Esophagus muscularis mucosa (tissue), 4 donors: ENCODE data around the gene SUGP1. TPM values are rescaled to one million over a fixed set of nuclear protein-coding genes. Genes with fewer than 3 reads are reported as not detected.

Source experiments
- DNase-seq: peaks from one replicate; pipeline ENCODE4 v3.0.0-alpha.2; 2017; ENCODE audit errors: extremely low spot score
- H3K27ac ChIP-seq, 4 donors: fragments of 200-600 bp; sonication (generic); replicated peaks in 1 of 4; 1 replicate in 3 of 4; 2 replicates in 1 of 4; pipeline ENCODE4 v1.5.1; 2016 to 2019; ENCODE audit warnings: mild to moderate bottlenecking in 1 of 4
- H3K27me3 ChIP-seq, 4 donors: fragments of 200-600 bp; sonication (generic); one replicate each; pipeline versions ENCODE4 v1.5.1 to v1.6.0; 2016 to 2019
- H3K36me3 ChIP-seq, 4 donors: fragments of 200-600 bp; sonication (generic); one replicate each; pipeline ENCODE4 v1.5.1; 2016 to 2019
- H3K4me1 ChIP-seq, 4 donors: fragments of 200-600 bp; sonication (generic); one replicate each; pipeline ENCODE4 v1.5.1; 2016 to 2019
- H3K4me3 ChIP-seq, 4 donors: fragments of 200-600 bp; sonication (generic); 1 replicate in 2 of 4; 2 replicates in 2 of 4; pipeline ENCODE4 v1.5.1; 2016 to 2019; ENCODE audit warnings: mild to moderate bottlenecking in 4 of 4, moderate library complexity in 1 of 4
- H3K9me3 ChIP-seq, 4 donors: fragments of 200-600 bp; sonication (generic); 1 replicate in 3 of 4; 2 replicates in 1 of 4; pipeline ENCODE4 v1.5.1; 2016 to 2019
- CTCF ChIP-seq, 3 experiments: fragments of 200-600 bp in 2 of 3; fragments of 450-650 bp in 1 of 3; sonication (generic) in 2 of 3; IDR thresholded peaks; one replicate each; pipeline ENCODE4 v1.5.1; 2017 to 2019; ENCODE audit warnings: antibody characterized with exemption in 3 of 3, mild to moderate bottlenecking in 2 of 3, moderate library complexity in 1 of 3
- EP300 ChIP-seq: sonication (generic); formaldehyde crosslinking; IDR thresholded peaks from one replicate; pipeline ENCODE4 v1.6.1; 2017; ENCODE audit warnings: antibody characterized with exemption
- POLR2A ChIP-seq: fragments of 450-650 bp; IDR thresholded peaks from one replicate; pipeline ENCODE4 v1.6.1; 2017; ENCODE audit warnings: antibody characterized with exemption, moderate library complexity, mild to moderate bottlenecking, low read depth
- POLR2AphosphoS5 ChIP-seq, 2 donors: sonication (generic); formaldehyde crosslinking; IDR thresholded peaks; one replicate each; pipeline ENCODE4 v1.6.1; 2017; ENCODE audit warnings: antibody characterized with exemption in 2 of 2
- WGBS: methylation state at CpG from one replicate; pipeline ENCODE4 v1.1.5; 2018; 5-methylcytosine and 5-hydroxymethylcytosine counted together
- intact Hi-C: fragments of 100-400 bp; cut with DNase I; formaldehyde crosslinking; loops from one replicate; pipeline ENCODE4 v1.15.1; 2023
- total RNA-seq, 4 donors: library from RNA; depleted of rRNA; stranded (reverse); fragments of >200 nt; gene quantifications; one replicate each; pipeline versions ENCODE4 v1.1.0 to v1.2.1, GENCODE V29; 2016

The SUGP1 gene, protein sequence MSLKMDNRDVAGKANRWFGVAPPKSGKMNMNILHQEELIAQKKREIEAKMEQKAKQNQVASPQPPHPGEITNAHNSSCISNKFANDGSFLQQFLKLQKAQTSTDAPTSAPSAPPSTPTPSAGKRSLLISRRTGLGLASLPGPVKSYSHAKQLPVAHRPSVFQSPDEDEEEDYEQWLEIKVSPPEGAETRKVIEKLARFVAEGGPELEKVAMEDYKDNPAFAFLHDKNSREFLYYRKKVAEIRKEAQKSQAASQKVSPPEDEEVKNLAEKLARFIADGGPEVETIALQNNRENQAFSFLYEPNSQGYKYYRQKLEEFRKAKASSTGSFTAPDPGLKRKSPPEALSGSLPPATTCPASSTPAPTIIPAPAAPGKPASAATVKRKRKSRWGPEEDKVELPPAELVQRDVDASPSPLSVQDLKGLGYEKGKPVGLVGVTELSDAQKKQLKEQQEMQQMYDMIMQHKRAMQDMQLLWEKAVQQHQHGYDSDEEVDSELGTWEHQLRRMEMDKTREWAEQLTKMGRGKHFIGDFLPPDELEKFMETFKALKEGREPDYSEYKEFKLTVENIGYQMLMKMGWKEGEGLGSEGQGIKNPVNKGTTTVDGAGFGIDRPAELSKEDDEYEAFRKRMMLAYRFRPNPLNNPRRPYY
- 10 to 100 TPM; 26.0 to 43.8 (median 30.8) TPM for total RNA-seq

- Histone ChIP-seq H3K27ac (peak within 1 kb of the TSS; percentile 86 to 92 (median 89)), H3K9me3 (no peaks in the 10 kb centered on the region), H3K4me1 (peaks cover 43 to 56% (median 48%) of the 10 kb centered on the region in 4 donors), H3K36me3 (peaks cover 27 to 39% (median 31%) of the 10 kb centered on the region in 4 donors), H3K27me3 (no peaks in the 10 kb centered on the region), H3K4me3 (peak within 1 kb of the TSS; percentile 75 to 98 (median 90))
- DNase-seq = peak; percentile 95
- intact Hi-C loops = no loop called here
- TF ChIP-seq POLR2AphosphoS5 (IDR thresholded peaks at IDR 0.05) = peak; percentile 47 to 74
- TF ChIP-seq CTCF (IDR thresholded peaks at IDR 0.05) = peak; percentile 14 to 52 (median 38)
- TF ChIP-seq POLR2A = no peak
- WGBS = under 1% methylated on average over 25 of the region's 67 CpGs
Measured at GRCh38 chr19:19320361-19321140, at the start of gene SUGP1, which contains the start of gene MAU2. Gene SUGP1, minus strand, starts transcription at chr19:19320509. Its CDS starts 13 bp downstream, at chr19:19320496. Gene MAU2, plus strand, starts transcription at chr19:19320829. Its CDS starts 31 bp downstream, at chr19:19320860.

DNA sequence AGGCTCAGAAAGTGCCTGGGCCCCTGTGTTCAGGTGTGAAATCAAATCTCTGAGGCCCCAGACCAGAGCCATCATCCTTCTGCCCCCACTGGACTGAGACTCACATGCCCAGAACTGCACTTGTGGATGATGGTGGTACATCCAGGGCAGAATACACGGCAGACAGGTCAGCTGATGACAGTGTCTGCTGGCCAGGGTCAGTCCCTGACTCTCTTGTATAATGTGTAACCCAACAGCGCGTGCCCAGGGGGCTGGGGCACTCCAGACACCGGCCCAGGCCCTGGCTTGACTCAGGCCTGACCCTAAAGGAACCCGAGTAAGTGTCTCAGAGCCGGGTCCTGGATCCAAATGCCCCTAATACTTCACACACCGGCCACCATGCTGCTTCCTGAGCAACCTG is 47.8 kb upstream of the SUGP1 start:
- WGBS = 94% methylated on average over 7 of the region's 7 CpGs
- H3K9me3 ChIP-seq = no peaks in the 10 kb centered on the region
- H3K36me3 ChIP-seq = no peaks in the 10 kb centered on the region
- DNase-seq = no peak
- H3K27ac ChIP-seq = no peak overlapping the region
- no peak for TF ChIP-seq POLR2A
- peaks cover 17 to 23% (median 21%) of the 10 kb centered on the region in 4 donors for H3K4me1 ChIP-seq
- no peaks in the 10 kb centered on the region for H3K27me3 ChIP-seq
- intact Hi-C loops = loop anchor here (5.0 kb wide), 1 partner anchor 39 kb away; the partner anchor contains the start of gene GATAD2A
- H3K4me3 ChIP-seq = no peak overlapping the region

GRCh38 chr19:19366434-19367396 is 46.4 kb upstream of the SUGP1 start:
- Histone ChIP-seq H3K27me3 (no peaks in the 10 kb centered on the region), H3K4me3 (no peak overlapping the region), H3K4me1 (peaks cover 12 to 23% (median 17%) of the 10 kb centered on the region in 4 donors), H3K36me3 (no peaks in the 10 kb centered on the region), H3K27ac (no peak overlapping the region), H3K9me3 (no peaks in the 10 kb centered on the region)
- TF ChIP-seq POLR2A (no peak), CTCF (IDR thresholded peaks at IDR 0.05) (peak; percentile 93 to 96 (median 96)), POLR2AphosphoS5 (IDR thresholded peaks at IDR 0.05) (peak in 1 of 2 donors; percentile 61), EP300 (no peak)
- intact Hi-C loops = loop anchor here (1.0 to 5.0 kb wide), 2 partner anchors 41 to 123 kb away; partner anchors contain the start of gene GATAD2A
- WGBS = 39% methylated on average over 16 of the region's 18 CpGs
- DNase-seq = no peak

DNA sequence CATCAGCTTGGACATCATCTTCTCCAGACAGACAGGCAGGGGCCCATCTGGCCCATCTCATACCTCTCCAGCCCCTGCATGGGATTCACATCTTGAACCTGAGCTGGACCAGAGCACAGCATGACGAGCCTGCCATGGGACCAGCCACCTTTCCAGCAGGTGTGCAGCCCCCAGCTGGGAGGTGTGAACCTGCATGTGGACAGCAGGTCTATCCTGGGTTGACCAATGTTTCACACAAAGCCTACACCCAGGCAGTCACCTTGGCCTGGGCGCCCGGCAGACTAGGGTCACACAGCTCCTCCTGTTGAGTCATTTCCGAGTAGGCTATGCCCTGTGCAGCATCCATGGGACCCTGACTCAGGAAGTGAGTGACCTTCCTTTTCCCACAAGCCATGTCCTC is 41.8 kb upstream of the SUGP1 start:
- 100% methylated on average over 1 of the region's 4 CpGs for WGBS
- intact Hi-C loops = no loop called here
- no peak for TF ChIP-seq CTCF (IDR thresholded peaks at IDR 0.05)
- no peak for TF ChIP-seq POLR2A
- no peak for TF ChIP-seq EP300
- TF ChIP-seq POLR2AphosphoS5 (IDR thresholded peaks at IDR 0.05) = no peak
- DNase-seq = no peak
- Histone ChIP-seq H3K4me3 (no peak overlapping the region), H3K27me3 (no peaks in the 10 kb centered on the region), H3K4me1 (peaks cover 15 to 30% (median 25%) of the 10 kb centered on the region in 4 donors), H3K9me3 (no peaks in the 10 kb centered on the region), H3K27ac (no peak overlapping the region), H3K36me3 (peaks cover 3 to 24% (median 15%) of the 10 kb centered on the region in 4 donors)
